Caco-2 (cell line): ENCODE results near the gene PMEPA1. TPM values are rescaled to one million over a fixed set of nuclear protein-coding genes. Genes with fewer than 3 reads are reported as not detected.

Source experiments
- BruUV-seq: library from RNA; stranded (reverse); fragments of 400-500 nt; replicated peaks from 2 replicates; lab custom pipeline; 2021; lab: Mats Ljungman, UMichigan
- CTCF ChIA-PET: fragments of 300-600 bp; sonication (Branson Sonifier 250); formaldehyde crosslinking; loops from one replicate; lab custom pipeline; 2022; ENCODE audit warnings: antibody characterized with exemption; lab: Charles Lee
- POLR2A ChIA-PET: fragments of 300-600 bp; sonication (Branson Sonifier 250); formaldehyde crosslinking; loops from one replicate; lab custom pipeline; 2022; ENCODE audit warnings: antibody characterized with exemption; lab: Charles Lee
- DNase-seq, 2 experiments: peaks; one replicate each; pipeline versions ENCODE4 v3.0.0 to v3.0.0-alpha.2; 2020 to 2022
- H3K27me3 ChIP-seq: replicated peaks from 2 replicates; pipeline ENCODE4 v1.6.0; 2011; ENCODE audit warnings: low read length; ENCODE audit not compliant: control insufficient read depth, insufficient read depth
- H3K36me3 ChIP-seq: 2 replicates; pipeline ENCODE4 v1.5.1; 2011; ENCODE audit warnings: low read length; ENCODE audit not compliant: control insufficient read depth, insufficient read depth
- H3K4me1 ChIP-seq: fragments of 250-450 bp; sonication (Bioruptor Pico); 2 replicates; pipeline ENCODE4 v1.5.1; 2020; ENCODE audit warnings: mild to moderate bottlenecking
- H3K4me3 ChIP-seq: 2 replicates; pipeline ENCODE4 v1.5.1; 2011; ENCODE audit warnings: low read depth, mild to moderate bottlenecking, control low read depth, low read length
- H3K9me3 ChIP-seq: fragments of 250-450 bp; sonication (Bioruptor Pico); 2 replicates; pipeline ENCODE4 v1.5.1; 2020; ENCODE audit warnings: mild to moderate bottlenecking, moderate library complexity
- H3K27ac Mint-ChIP-seq: one replicate; pipeline ENCODE4 v1.8.0; 2022; ENCODE audit warnings: mixed read lengths; ENCODE audit not compliant: unreplicated experiment
- H3K27me3 Mint-ChIP-seq: one replicate; pipeline ENCODE4 v1.8.0; 2022; ENCODE audit warnings: mixed read lengths; ENCODE audit not compliant: insufficient read depth, unreplicated experiment
- H3K36me3 Mint-ChIP-seq: one replicate; pipeline ENCODE4 v1.8.0; 2022; ENCODE audit warnings: mild to moderate bottlenecking, mixed read lengths; ENCODE audit not compliant: insufficient read depth, unreplicated experiment
- H3K4me1 Mint-ChIP-seq: one replicate; pipeline ENCODE4 v1.8.0; 2022; ENCODE audit warnings: low read depth, mixed read lengths; ENCODE audit not compliant: unreplicated experiment
- H3K4me3 Mint-ChIP-seq: one replicate; pipeline ENCODE4 v1.8.0; 2022; ENCODE audit warnings: mild to moderate bottlenecking, moderate library complexity, mixed read lengths; ENCODE audit not compliant: unreplicated experiment
- H3K9me3 Mint-ChIP-seq: one replicate; pipeline ENCODE4 v1.8.0; 2022; ENCODE audit warnings: mixed read lengths; ENCODE audit not compliant: unreplicated experiment
- CTCF ChIP-seq, 2 experiments: fragments of 200-600 bp in 1 of 2; IDR thresholded peaks; 1 replicate in 1 of 2; 2 replicates in 1 of 2; pipeline versions ENCODE4 v1.5.1 to v1.8.0; 2011 to 2022; ENCODE audit warnings: antibody characterized with exemption in 1 of 2, control low read depth in 1 of 2, inconsistent platforms in 1 of 2, low read depth in 1 of 2, low read length in 1 of 2, mild to moderate bottlenecking in 1 of 2, moderate library complexity in 1 of 2; ENCODE audit not compliant: insufficient read depth in 1 of 2, severe bottlenecking in 1 of 2, unreplicated experiment in 1 of 2
- intact Hi-C: fragments of 100-400 bp; cut with micrococcal nuclease; formaldehyde crosslinking; loops from one replicate; pipeline ENCODE4 v1.10.0; 2022; ENCODE audit not compliant: unreplicated experiment
- total RNA-seq: library from RNA; stranded (reverse); gene quantifications from 2 replicates; pipeline ENCODE4 v1.2.3, GENCODE V29; 2022

PMEPA1 gene
- total RNA-seq, 1 experiment from 2014 or later = 3.3 TPM

- CTCF ChIA-PET = interaction anchor here (1.2 to 1.6 kb wide), 2 partner anchors 44 to 350 kb away, joined by 3 to 4 read pairs; no protein-coding TSS in a partner anchor
- no peak for TF ChIP-seq CTCF (IDR thresholded peaks at IDR 0.05; ENCODE audit: insufficient read depth in 1 of 2, low read depth in 1 of 2, low read length in 1 of 2, severe bottlenecking in 1 of 2, unreplicated experiment in 1 of 2)
- no TSS peak for BruUV-seq
- intact Hi-C loops = no loop called here
- H3K27ac Mint-ChIP-seq = no peak overlapping the region
- no peaks in the 10 kb centered on the region for H3K36me3 Mint-ChIP-seq
- no peaks in the 10 kb centered on the region for H3K9me3 Mint-ChIP-seq
- POLR2A ChIA-PET = no interaction called here
- Histone ChIP-seq H3K27me3 (no peaks in the 10 kb centered on the region), H3K36me3 (no peaks in the 10 kb centered on the region), H3K4me1 (no peaks in the 10 kb centered on the region), H3K9me3 (no peaks in the 10 kb centered on the region), H3K4me3 (no peak overlapping the region)
- no peaks in the 10 kb centered on the region for H3K4me1 Mint-ChIP-seq
- DNase-seq = no peak
- peaks cover 29% of the 10 kb centered on the region for H3K27me3 Mint-ChIP-seq
- H3K4me3 Mint-ChIP-seq = no peak overlapping the region
These were observed 27.0 kb upstream of the PMEPA1 start for GRCh38 chr20:57736738-57737347.

GRCh38 chr20:57735831-57736737 lies 26.3 kb upstream of the PMEPA1 start:
- Mint-ChIP-seq H3K36me3 (no peaks in the 10 kb centered on the region), H3K9me3 (no peaks in the 10 kb centered on the region), H3K4me3 (no peak overlapping the region), H3K27me3 (peaks cover 29% of the 10 kb centered on the region), H3K27ac (no peak overlapping the region), H3K4me1 (no peaks in the 10 kb centered on the region)
- CTCF ChIA-PET = interaction anchor here (1.2 to 1.6 kb wide), 2 partner anchors 43 to 351 kb away, joined by 3 to 4 read pairs; no protein-coding TSS in a partner anchor
- Histone ChIP-seq H3K4me1 (no peaks in the 10 kb centered on the region), H3K4me3 (no peak overlapping the region), H3K9me3 (no peaks in the 10 kb centered on the region), H3K27me3 (no peaks in the 10 kb centered on the region), H3K36me3 (no peaks in the 10 kb centered on the region)
- DNase-seq = no peak
- POLR2A ChIA-PET = no interaction called here
- BruUV-seq = no TSS peak
- TF ChIP-seq CTCF (IDR thresholded peaks at IDR 0.05; ENCODE audit: insufficient read depth in 1 of 2, low read depth in 1 of 2, low read length in 1 of 2, severe bottlenecking in 1 of 2, unreplicated experiment in 1 of 2) = no peak
- intact Hi-C loops = no loop called here

GRCh38 chr20:57734754-57735153 lies 24.9 kb upstream of the PMEPA1 start:
- no peaks in the 10 kb centered on the region for H3K4me1 Mint-ChIP-seq
- H3K27ac Mint-ChIP-seq = no peak overlapping the region
- no peak overlapping the region for H3K4me3 ChIP-seq
- H3K4me1 ChIP-seq = no peaks in the 10 kb centered on the region
- H3K9me3 Mint-ChIP-seq = no peaks in the 10 kb centered on the region
- CTCF ChIA-PET = no interaction called here
- no peak for DNase-seq
- H3K27me3 ChIP-seq = no peaks in the 10 kb centered on the region
- H3K27me3 Mint-ChIP-seq = peaks cover 25% of the 10 kb centered on the region
- H3K9me3 ChIP-seq = no peaks in the 10 kb centered on the region
- POLR2A ChIA-PET = no interaction called here
- intact Hi-C loops = no loop called here
- no peaks in the 10 kb centered on the region for H3K36me3 Mint-ChIP-seq
- H3K4me3 Mint-ChIP-seq = no peak overlapping the region
- no TSS peak for BruUV-seq
- H3K36me3 ChIP-seq = no peaks in the 10 kb centered on the region
- no peak for TF ChIP-seq CTCF (IDR thresholded peaks at IDR 0.05; ENCODE audit: insufficient read depth in 1 of 2, low read depth in 1 of 2, low read length in 1 of 2, severe bottlenecking in 1 of 2, unreplicated experiment in 1 of 2)
